ENCODE data around the gene SYTL5.
A peak's percentile ranks its signal among the peaks of the same experiment; 100 is the strongest.

SYTL5 gene

GRCh38 chrX:38028300-38028699 lies 21.9 kb downstream of the SYTL5 start:
- no peak for TF ChIP-seq CTCF (IDR thresholded peaks at IDR 0.05)
- no peak for DNase-seq
- H3K4me1 Mint-ChIP-seq = peaks cover 5% of the 10 kb centered on the region
- no peak overlapping the region for H3K4me3 Mint-ChIP-seq
- H3K36me3 Mint-ChIP-seq (ENCODE audit: low read depth) = peaks cover 9% of the 10 kb centered on the region
- no peak overlapping the region for H3K27ac Mint-ChIP-seq
- peaks cover 55% of the 10 kb centered on the region for H3K9me3 Mint-ChIP-seq
- peaks cover under 1% of the 10 kb centered on the region for H3K27me3 Mint-ChIP-seq (ENCODE audit: low read depth, poor library complexity)

- H3K4me3 Mint-ChIP-seq = no peak overlapping the region
- peaks cover 55% of the 10 kb centered on the region for H3K9me3 Mint-ChIP-seq
- no peak for DNase-seq
- no peak for TF ChIP-seq CTCF (IDR thresholded peaks at IDR 0.05)
- H3K4me1 Mint-ChIP-seq = no peaks in the 10 kb centered on the region
- peaks cover 5% of the 10 kb centered on the region for H3K36me3 Mint-ChIP-seq (ENCODE audit: low read depth)
- H3K27me3 Mint-ChIP-seq (ENCODE audit: low read depth, poor library complexity) = peaks cover 3% of the 10 kb centered on the region
- no peak overlapping the region for H3K27ac Mint-ChIP-seq
These were observed 30.1 kb downstream of the SYTL5 start for GRCh38 chrX:38036466-38036865.

GRCh38 chrX:38038501-38038900 lies 32.1 kb downstream of the SYTL5 start:
- H3K4me3 Mint-ChIP-seq = no peak overlapping the region
- H3K27ac Mint-ChIP-seq = no peak overlapping the region
- peaks cover 5% of the 10 kb centered on the region for H3K36me3 Mint-ChIP-seq (ENCODE audit: low read depth)
- DNase-seq = no peak
- no peaks in the 10 kb centered on the region for H3K4me1 Mint-ChIP-seq
- peaks cover 4% of the 10 kb centered on the region for H3K27me3 Mint-ChIP-seq (ENCODE audit: low read depth, poor library complexity)
- H3K9me3 Mint-ChIP-seq = peaks cover 41% of the 10 kb centered on the region
- TF ChIP-seq CTCF (IDR thresholded peaks at IDR 0.05) = no peak

- Mint-ChIP-seq H3K4me3 (no peak overlapping the region), H3K36me3 (ENCODE audit: low read depth) (no peaks in the 10 kb centered on the region), H3K27me3 (ENCODE audit: low read depth, poor library complexity) (peaks cover 3% of the 10 kb centered on the region), H3K27ac (no peak overlapping the region), H3K4me1 (peaks cover 19% of the 10 kb centered on the region), H3K9me3 (peaks cover 32% of the 10 kb centered on the region)
- DNase-seq = no peak
- TF ChIP-seq CTCF (IDR thresholded peaks at IDR 0.05) = no peak
These were observed 34.9 kb downstream of the SYTL5 start for GRCh38 chrX:38041237-38041636.

GRCh38 chrX:38044701-38045100 lies 38.3 kb downstream of the SYTL5 start:
- peaks cover 3% of the 10 kb centered on the region for H3K27me3 Mint-ChIP-seq (ENCODE audit: low read depth, poor library complexity)
- TF ChIP-seq CTCF (IDR thresholded peaks at IDR 0.05) = no peak

GRCh38 chrX:38045538-38046096 lies 39.3 kb downstream of the SYTL5 start:
- no peak for DNase-seq
- H3K27ac Mint-ChIP-seq = peak overlapping the region; percentile 37
- no peaks in the 10 kb centered on the region for H3K36me3 Mint-ChIP-seq (ENCODE audit: low read depth)
- peaks cover 19% of the 10 kb centered on the region for H3K4me1 Mint-ChIP-seq
- no peak for TF ChIP-seq CTCF (IDR thresholded peaks at IDR 0.05)
- H3K9me3 Mint-ChIP-seq = peaks cover 32% of the 10 kb centered on the region
- no peak overlapping the region for H3K4me3 Mint-ChIP-seq
- H3K27me3 Mint-ChIP-seq (ENCODE audit: low read depth, poor library complexity) = peaks cover 3% of the 10 kb centered on the region

More at GRCh38 chrX:38044701-38045100, 38.3 kb downstream of the SYTL5 start:
- Mint-ChIP-seq H3K9me3 (peaks cover 33% of the 10 kb centered on the region), H3K27ac (no peak overlapping the region), H3K4me3 (no peak overlapping the region), H3K36me3 (ENCODE audit: low read depth) (no peaks in the 10 kb centered on the region), H3K4me1 (peaks cover 19% of the 10 kb centered on the region)
- DNase-seq = no peak
